HG03354 (cell line): ENCODE data around the gene RNF128.

Experiments
- ATAC-seq: cut with Tn5 transposase; IDR thresholded peaks from one replicate; pipeline ENCODE4 v1.9.1; 2021; ENCODE audit warnings: mild to moderate bottlenecking; ENCODE audit not compliant: unreplicated experiment, poor library complexity, severe bottlenecking

Gene RNF128

DNA sequence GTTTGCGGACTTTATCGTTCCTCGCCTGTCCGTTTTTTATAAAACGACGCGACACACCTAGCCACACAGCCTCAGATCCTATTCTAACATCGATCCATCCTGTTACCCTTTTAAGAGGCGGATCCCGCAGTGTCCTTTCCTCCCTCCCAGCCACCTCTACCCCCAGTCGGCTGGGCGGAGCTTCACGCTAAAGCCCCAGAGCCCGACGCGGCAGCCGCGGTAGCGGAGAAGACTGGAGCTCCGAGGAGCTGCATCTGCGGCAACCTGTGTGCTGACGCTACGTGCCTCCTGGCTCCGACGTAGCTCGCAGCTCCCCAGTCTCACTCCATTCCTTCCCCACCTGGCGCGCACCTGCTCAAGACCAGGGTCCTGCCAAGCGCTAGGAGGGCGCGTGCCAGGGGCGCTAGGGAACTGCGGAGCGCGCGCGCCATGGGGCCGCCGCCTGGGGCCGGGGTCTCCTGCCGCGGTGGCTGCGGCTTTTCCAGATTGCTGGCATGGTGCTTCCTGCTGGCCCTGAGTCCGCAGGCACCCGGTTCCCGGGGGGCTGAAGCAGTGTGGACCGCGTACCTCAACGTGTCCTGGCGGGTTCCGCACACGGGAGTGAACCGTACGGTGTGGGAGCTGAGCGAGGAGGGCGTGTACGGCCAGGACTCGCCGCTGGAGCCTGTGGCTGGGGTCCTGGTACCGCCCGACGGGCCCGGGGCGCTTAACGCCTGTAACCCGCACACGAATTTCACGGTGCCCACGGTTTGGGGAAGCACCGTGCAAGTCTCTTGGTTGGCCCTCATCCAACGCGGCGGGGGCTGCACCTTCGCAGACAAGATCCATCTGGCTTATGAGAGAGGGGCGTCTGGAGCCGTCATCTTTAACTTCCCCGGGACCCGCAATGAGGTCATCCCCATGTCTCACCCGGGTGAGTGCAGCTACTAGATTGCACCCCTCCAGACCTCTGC, at the start of gene RNF128:
Gene RNF128 (plus strand): TSS at position 217 of the 953 bp plus-strand sequence. CDS start 213 bp downstream, at position 430.
- no peak for ATAC-seq

- no peak for ATAC-seq
Measured at GRCh38 chrX:106680716-106681115, 45.8 kb upstream of the RNF128 start.

GRCh38 chrX:106684207-106684606, 42.3 kb upstream of the RNF128 start:
- no peak for ATAC-seq

DNA sequence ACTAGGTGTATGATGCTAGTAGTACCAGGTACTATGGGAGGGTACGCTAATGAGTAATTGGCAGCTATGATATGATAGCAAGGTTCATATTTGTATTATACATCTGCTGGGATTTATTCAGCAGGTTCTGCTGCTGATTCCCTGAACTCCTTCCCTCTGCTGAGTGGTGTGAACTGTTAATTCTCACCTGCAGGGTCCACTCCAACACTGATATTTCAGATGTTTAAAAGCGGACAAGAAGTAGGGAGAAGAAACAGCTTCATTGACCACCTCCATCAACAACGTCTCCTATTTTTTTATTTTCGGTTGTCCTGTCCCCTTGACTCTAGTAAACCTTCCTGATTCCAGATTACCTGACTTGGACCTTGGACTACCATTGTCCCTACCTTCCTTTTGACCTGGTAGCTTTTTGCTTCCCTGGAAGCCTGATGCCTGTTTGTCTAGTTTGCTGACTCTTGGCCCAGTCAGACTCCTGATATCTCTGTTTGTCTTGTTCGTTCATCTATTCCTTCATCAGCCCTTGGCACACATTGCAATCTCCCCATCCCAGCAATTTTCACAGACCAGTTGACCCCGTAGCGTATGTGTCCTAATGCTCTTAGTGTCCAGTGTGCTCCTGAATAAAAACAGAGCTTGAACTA, 34.0 kb upstream of the RNF128 start:
- no peak for ATAC-seq

DNA sequence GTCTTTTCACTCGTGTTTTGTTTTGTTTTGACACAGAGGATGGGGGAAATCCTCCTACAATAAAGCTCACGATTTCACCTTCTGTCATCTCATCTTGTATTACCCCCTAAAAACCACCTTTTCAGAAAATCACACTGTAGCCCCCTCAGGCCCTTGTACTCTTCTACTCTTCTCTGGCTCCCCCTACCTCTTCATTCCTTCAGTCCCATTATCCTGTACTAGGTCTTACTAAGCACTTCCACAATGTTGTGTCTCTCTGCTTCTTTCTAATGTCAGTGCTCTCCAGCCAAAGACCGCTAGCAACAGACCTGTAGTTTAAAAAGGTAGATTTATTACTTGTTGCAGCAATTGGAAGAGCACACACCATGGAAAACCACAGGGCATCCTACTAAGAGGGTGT, 30.0 kb upstream of the RNF128 start:
- no peak for ATAC-seq

DNA sequence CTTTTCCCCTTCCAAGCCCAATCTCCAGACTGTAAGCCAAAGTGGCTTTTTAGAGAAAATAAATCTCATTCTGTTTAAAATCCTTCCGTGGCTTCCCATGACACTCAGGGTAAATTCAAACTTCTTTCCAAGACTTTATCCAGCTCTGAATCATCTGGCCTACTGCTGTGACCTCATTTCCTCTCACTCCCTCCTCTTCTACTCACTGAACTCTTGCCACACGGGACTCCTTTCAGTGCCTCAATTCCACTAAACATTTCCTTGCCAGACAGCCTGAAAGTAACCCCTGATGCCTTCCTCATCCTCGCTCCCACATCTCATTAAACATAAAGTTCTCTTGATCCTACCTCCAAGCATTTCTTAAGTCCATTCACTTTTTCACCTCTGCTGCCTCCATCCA, 27.8 kb upstream of the RNF128 start:
- no peak for ATAC-seq

GRCh38 chrX:106702636-106703035, 23.9 kb upstream of the RNF128 start:
- no peak for ATAC-seq

- no peak for ATAC-seq
Measured at GRCh38 chrX:106706466-106706865, 20.0 kb upstream of the RNF128 start.

- ATAC-seq = no peak
Measured at GRCh38 chrX:106707771-106708454, 18.6 kb upstream of the RNF128 start.

DNA sequence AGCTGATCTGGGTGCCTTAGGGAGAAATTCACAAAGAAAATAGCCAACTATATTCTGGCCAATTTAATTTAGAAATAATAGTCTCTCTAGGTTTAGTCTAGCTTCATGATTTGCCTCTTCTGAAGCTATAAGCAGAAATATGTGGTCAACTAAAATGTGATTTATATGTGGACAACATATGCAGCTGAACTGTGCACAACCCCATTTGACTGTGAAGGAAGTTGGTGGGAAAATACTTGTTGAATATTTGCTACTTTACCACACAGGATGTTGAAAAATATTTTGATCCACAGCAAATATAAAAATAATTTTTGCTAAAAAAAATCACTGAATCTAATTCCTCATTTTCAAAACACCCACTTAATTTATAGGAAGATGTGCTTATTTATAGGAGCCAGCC, 15.7 kb upstream of the RNF128 start:
- ATAC-seq = no peak

DNA sequence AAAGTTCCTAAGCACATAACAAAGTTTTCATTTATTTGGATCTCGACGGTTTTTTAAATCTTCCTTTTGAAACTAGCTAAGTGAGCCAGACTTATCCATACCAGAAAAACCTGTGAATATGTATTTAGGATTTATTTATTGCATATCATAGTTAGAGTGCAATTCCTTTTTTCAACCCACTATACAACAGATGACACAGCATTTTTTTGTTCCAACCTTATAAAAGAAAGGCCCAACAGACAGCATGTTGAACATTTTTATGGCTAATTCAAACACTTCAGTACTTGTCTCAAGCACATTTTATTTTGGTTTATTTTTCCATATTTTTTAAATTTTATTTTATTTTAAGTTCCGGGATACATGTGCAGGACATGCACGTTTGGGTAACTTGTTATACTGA, 15.1 kb upstream of the RNF128 start:
- ATAC-seq = no peak

- no peak for ATAC-seq
Measured at GRCh38 chrX:106716004-106716403, 10.5 kb upstream of the RNF128 start.

DNA sequence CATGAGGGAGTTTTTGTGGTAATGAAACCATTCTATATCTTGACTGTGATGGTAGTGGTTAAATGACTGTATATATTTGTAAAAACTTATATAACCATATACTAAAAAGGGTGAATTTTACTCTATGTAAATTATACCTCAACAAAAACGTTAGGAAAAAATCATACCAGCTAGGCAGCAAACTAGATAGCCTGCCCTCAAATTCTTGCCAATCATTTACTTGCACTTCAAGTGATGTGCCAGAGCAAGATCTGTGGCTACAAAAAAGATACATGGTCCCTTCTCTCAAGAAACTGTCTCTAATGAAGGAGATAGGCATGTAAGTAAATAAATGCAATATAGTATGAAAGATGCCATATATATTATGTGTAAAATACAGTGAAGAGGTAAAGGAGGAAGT, 10.0 kb upstream of the RNF128 start:
- ATAC-seq = no peak

- no peak for ATAC-seq
Measured at GRCh38 chrX:106718709-106719108, 7.8 kb upstream of the RNF128 start.

GRCh38 chrX:106725931-106726330, 570 bp upstream of the RNF128 start:
- ATAC-seq = no peak

DNA sequence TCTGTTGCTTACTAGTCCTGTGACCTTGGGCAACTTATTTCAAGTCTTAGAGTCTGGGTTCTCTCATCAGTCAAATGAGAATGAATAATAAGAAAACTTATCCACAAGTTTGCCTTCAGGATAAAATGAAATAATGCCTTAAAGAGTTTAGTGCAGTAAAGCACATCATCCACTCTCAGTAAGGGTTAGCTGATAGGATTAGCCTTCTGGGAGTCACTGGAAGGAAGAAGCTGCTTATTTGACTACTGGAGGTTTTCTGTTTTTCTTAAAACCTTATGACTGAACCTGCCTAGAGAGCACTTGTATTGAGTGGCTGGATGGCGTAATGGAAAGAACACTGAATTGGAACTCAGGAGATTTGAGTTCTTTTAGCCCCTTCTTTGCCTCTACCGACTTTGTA, 1.8 kb downstream of the RNF128 start:
- no peak for ATAC-seq

GRCh38 chrX:106730401-106730800, 3.9 kb downstream of the RNF128 start:
- no peak for ATAC-seq

DNA sequence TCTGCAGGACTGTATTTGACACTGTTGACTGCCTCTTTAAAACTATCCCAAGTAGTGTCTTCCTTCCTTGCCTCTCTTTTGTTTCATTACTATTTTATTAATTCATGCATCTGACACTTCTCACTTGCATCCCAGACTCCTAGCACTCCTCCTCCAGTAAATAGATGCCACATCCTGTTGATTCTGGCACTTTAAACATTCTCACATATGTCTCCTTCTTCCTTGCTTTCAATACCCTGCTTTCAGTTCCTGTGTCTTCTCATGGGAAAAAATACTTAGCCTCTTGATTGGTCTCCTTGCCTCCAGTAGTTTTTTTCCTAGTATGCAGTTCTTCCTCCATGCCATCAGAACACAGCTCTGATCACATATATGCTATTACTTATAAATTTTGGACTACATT, 5.1 kb downstream of the RNF128 start:
- no peak for ATAC-seq

DNA sequence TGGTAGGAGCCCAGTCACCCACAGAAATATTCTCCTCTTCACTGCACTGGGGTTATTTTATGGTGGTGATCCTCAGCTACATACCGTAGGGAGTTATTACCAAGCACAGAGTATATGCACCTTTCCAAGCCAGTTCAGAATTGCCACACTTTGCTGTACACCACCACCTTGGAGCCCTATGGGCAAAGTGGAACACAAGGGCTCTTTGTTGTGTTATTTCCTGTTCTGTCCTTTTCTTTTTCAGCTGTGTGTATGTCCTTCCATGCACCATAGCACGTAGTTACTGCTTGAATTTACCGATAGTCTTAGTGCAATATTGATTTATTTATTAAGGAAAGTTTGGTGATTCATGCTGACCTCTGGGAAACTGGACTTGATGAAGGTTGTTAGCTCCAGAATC, 8.3 kb downstream of the RNF128 start:
- ATAC-seq = no peak

DNA sequence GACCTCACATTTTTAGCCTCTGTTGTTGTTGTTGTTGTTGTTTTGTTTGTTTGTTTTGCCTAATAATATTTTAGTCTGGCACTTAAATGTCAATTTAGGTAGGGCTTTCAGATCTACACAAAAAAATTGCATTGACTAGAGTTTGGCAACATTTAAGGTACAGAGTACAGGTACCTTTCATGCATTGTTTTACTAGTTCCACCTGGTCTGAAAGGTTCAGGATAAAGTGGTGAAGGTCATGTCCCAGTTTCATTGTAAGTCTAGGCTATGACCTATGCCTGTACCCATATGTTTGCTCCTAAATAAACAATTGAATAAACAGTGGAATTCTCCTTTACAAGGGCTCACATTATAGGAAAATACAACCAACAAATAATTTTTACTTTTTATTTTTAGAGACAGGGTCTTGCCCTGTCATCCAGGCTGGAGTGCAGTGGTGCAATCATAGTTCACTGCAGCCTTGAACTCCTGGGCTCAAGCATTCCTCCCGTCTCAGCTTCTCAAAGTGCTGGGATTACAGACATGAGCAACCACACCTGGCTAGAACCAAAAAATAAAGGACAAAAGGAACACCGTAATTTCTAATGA, 13.8 kb downstream of the RNF128 start:
- ATAC-seq = no peak
